Brain microvascular endothelial cell (primary cell): Measurements from ENCODE around the gene PARM1.

Experiments
- DNase-seq: peaks from one replicate; pipeline ENCODE4 v3.0.0-alpha.2; 2020
- H3K27ac ChIP-seq: fragments of 250-450 bp; sonication (Bioruptor Pico); 2 replicates; pipeline ENCODE4 v1.5.1; 2020; ENCODE audit warnings: mild to moderate bottlenecking, moderate library complexity
- H3K27me3 ChIP-seq: fragments of 250-450 bp; sonication (Bioruptor Pico); replicated peaks from 2 replicates; pipeline ENCODE4 v1.5.1; 2020; ENCODE audit warnings: mild to moderate bottlenecking
- H3K36me3 ChIP-seq: fragments of 250-450 bp; sonication (Bioruptor Pico); replicated peaks from 2 replicates; pipeline ENCODE4 v1.5.1; 2020; ENCODE audit warnings: mild to moderate bottlenecking
- H3K4me3 ChIP-seq: 2 replicates; pipeline ENCODE4 v1.5.1; 2011; ENCODE audit warnings: low read depth, mild to moderate bottlenecking, control low read depth, low read length, moderate library complexity
- CTCF ChIP-seq: IDR thresholded peaks from 2 replicates; pipeline ENCODE4 v1.5.1; 2011; ENCODE audit warnings: low read depth, mild to moderate bottlenecking, moderate library complexity, low read length, control low read depth, inconsistent platforms; ENCODE audit errors: missing control alignments
- in situ Hi-C: cut with HindIII; loops from 2 replicates; pipeline ENCODE4 v1.10.0; 2017; ENCODE audit warnings: low sequenced_read_pairs, low pct_ligation_motif_present

The PARM1 gene

DNA sequence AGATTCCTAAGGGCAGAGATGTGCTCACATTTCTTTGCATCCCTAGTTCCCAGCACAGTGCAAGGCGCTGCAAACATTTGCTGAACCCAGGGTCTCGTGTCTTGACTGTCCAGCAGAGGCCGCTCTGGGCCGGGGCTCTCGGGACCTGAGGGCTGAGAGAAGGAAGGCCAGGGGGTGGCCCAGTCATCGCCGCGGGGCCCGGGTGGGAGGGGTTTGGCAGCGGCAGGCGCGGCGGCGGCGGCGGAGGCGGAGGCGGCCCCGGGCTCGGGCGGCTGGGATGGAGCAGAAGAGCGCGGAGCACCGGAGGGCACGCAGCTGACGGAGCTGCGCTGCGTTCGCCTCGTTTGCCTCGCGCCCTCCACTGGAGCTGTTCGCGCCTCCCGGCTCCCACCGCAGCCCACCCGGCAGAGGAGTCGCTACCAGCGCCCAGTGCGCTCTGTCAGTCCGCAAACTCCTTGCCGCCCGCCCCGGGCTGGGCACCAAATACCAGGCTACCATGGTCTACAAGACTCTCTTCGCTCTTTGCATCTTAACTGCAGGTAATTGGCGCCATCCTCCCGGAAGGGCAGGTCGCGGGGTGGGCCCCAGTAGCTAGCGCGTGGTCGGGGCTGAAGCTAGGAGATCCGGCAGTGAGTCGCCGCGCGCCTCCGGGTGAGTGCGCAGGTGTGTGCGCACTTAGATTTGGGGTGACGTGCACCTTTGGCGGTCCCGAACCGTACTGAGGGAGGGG is at the start of gene PARM1:
Gene PARM1 (plus strand): TSS at position 285 of the 730 bp plus-strand sequence. CDS start 212 bp downstream, at position 497.
- Histone ChIP-seq H3K4me3 (peak within 1 kb of the TSS; percentile 54), H3K27me3 (peaks cover 28% of the 10 kb centered on the region), H3K27ac (no peak within 1 kb of the TSS), H3K36me3 (no peaks in the 10 kb centered on the region)
- peak; percentile 82 for TF ChIP-seq CTCF
- in situ Hi-C loops, result no loop called here
- peak; percentile 82 for DNase-seq

- in situ Hi-C loops, result no loop called here
- no peak overlapping the region for H3K4me3 ChIP-seq
These were observed 48.6 kb upstream of the PARM1 start for GRCh38 chr4:74884266-74884665.

GRCh38 chr4:74886484-74886883 is 46.4 kb upstream of the PARM1 start:
- in situ Hi-C loops, result no loop called here
- no peak for DNase-seq
- TF ChIP-seq CTCF, result no peak

More at GRCh38 chr4:74884266-74884665, 48.6 kb upstream of the PARM1 start:
- Histone ChIP-seq H3K27ac (no peak overlapping the region), H3K36me3 (no peaks in the 10 kb centered on the region), H3K27me3 (no peaks in the 10 kb centered on the region)
- TF ChIP-seq CTCF, result no peak
- no peak for DNase-seq

DNA sequence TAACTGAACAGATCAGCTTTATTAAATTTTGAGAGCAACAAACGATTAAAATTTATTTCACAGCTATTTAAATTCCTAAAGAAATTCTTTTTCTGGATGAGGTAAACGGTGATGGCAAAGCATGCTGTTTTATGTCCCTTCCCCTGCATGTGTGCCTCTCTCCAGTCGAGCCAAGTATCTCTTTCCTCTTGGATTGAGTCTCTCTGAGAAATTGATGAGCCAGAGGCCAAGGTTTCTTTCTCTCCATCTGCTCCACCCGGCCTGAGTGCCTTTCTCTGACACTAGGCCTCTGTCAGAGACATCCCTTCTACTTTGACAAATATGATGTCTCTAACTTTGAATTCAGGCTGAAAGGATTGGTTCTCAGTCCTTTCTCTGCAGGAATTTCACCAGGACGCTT is 42.6 kb upstream of the PARM1 start:
- Histone ChIP-seq H3K4me3 (no peak overlapping the region), H3K27me3 (no peaks in the 10 kb centered on the region), H3K36me3 (no peaks in the 10 kb centered on the region), H3K27ac (no peak overlapping the region)
- TF ChIP-seq CTCF, result no peak
- no peak for DNase-seq
- in situ Hi-C loops, result no loop called here

More at GRCh38 chr4:74886484-74886883, 46.4 kb upstream of the PARM1 start:
- Histone ChIP-seq H3K4me3 (no peak overlapping the region), H3K36me3 (no peaks in the 10 kb centered on the region), H3K27ac (no peak overlapping the region), H3K27me3 (no peaks in the 10 kb centered on the region)

GRCh38 chr4:74891037-74891436 is 41.9 kb upstream of the PARM1 start:
- TF ChIP-seq CTCF, result no peak
- H3K27ac ChIP-seq, result no peak overlapping the region
- H3K36me3 ChIP-seq, result no peaks in the 10 kb centered on the region
- DNase-seq, result no peak
- in situ Hi-C loops, result no loop called here
- H3K4me3 ChIP-seq, result no peak overlapping the region
- no peaks in the 10 kb centered on the region for H3K27me3 ChIP-seq

- no peaks in the 10 kb centered on the region for H3K27me3 ChIP-seq
- no peak for TF ChIP-seq CTCF
These were observed 39.7 kb upstream of the PARM1 start for GRCh38 chr4:74893171-74893570.

More at GRCh38 chr4:74893171-74893570, 39.7 kb upstream of the PARM1 start:
- Histone ChIP-seq H3K27ac (no peak overlapping the region), H3K36me3 (no peaks in the 10 kb centered on the region), H3K4me3 (no peak overlapping the region)
- in situ Hi-C loops, result no loop called here
- DNase-seq, result no peak
